K562 (cell line): Measurements from ENCODE around the gene DNAJC12.

Experiments
- BHLHE40 ChIP-seq: IDR thresholded peaks from 2 replicates; pipeline ENCODE4 v1.6.1; 2011; ENCODE audit warnings: low read length, improper control_type of control experiment
- CXXC5 ChIP-seq: fragments of 250-450 bp; sonication (Bioruptor Pico); IDR thresholded peaks from 2 replicates; pipeline ENCODE4 v1.8.0; 2022; ENCODE audit warnings: inconsistent platforms, mild to moderate bottlenecking, moderate library complexity
- FOXJ3 ChIP-seq: sonication (generic); formaldehyde crosslinking; IDR thresholded peaks from 2 replicates; pipeline ENCODE4 v1.4.0; 2020; ENCODE audit warnings: mild to moderate bottlenecking, missing genetic modification reagents
- YY1 ChIP-seq, 3 experiments: IDR thresholded peaks; 2 replicates each; pipeline ENCODE4 v1.6.1; 2011; ENCODE audit warnings: low read length in 2 of 3, mild to moderate bottlenecking in 2 of 3, moderate library complexity in 2 of 3, borderline replicate concordance in 1 of 3, control low read depth in 1 of 3, low read depth in 1 of 3; ENCODE audit not compliant: insufficient read depth in 3 of 3, insufficient replicate concordance in 2 of 3, control insufficient read depth in 1 of 3, insufficient read length in 1 of 3; ENCODE audit errors: extremely low read depth in 1 of 3
- ZNF583 ChIP-seq: fragments of 250-450 bp; sonication (Bioruptor Pico); IDR thresholded peaks from 2 replicates; pipeline ENCODE4 v1.4.0; 2020
- ZZZ3 ChIP-seq: fragments of 450-650 bp; IDR thresholded peaks from 2 replicates; pipeline ENCODE4 v1.6.1; 2016; ENCODE audit warnings: antibody characterized with exemption, mild to moderate bottlenecking, moderate library complexity
- TF ChIP-seq, protein P1 (sequence below), 2 experiments: fragments of 450-650 bp; formaldehyde crosslinking in 1 of 2; IDR thresholded peaks; 2 replicates each; pipeline versions ENCODE4 v1.4.0 to v1.6.1; 2014 to 2020; ENCODE audit warnings: mild to moderate bottlenecking in 2 of 2, borderline replicate concordance in 1 of 2, low read depth in 1 of 2

DNA sequence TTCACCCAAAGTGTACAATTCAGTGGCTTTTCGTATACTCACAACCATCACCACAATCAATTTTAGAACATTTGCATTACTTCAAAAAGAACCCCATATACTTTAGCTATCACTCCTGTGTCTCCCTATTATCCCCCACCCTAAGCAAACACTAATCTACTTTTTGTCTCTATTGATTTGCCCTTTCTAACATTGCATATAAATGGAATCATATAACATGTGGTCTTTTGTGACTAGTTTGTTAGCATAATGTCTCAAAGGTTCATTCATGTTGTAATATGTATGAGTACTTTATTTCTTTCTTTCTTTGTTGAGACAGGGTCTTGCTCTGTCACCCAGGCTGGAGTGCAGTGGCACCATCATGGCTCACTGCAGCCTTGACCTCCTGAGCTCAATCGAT is 21.0 kb upstream of the DNAJC12 start:
- no peak for TF ChIP-seq YY1 (IDR thresholded peaks at IDR 0.05; ENCODE audit: borderline replicate concordance in 1 of 3, control insufficient read depth in 1 of 3, extremely low read depth in 1 of 3, insufficient read depth in 3 of 3, insufficient read length in 1 of 3, insufficient replicate concordance in 2 of 3, low read depth in 1 of 3, low read length in 2 of 3)
- TF ChIP-seq ZZZ3: no peak
- no peak for TF ChIP-seq FOXJ3 (CRISPR knock-in tag)
- TF ChIP-seq BHLHE40: no peak
- TF ChIP-seq, protein P1, sequence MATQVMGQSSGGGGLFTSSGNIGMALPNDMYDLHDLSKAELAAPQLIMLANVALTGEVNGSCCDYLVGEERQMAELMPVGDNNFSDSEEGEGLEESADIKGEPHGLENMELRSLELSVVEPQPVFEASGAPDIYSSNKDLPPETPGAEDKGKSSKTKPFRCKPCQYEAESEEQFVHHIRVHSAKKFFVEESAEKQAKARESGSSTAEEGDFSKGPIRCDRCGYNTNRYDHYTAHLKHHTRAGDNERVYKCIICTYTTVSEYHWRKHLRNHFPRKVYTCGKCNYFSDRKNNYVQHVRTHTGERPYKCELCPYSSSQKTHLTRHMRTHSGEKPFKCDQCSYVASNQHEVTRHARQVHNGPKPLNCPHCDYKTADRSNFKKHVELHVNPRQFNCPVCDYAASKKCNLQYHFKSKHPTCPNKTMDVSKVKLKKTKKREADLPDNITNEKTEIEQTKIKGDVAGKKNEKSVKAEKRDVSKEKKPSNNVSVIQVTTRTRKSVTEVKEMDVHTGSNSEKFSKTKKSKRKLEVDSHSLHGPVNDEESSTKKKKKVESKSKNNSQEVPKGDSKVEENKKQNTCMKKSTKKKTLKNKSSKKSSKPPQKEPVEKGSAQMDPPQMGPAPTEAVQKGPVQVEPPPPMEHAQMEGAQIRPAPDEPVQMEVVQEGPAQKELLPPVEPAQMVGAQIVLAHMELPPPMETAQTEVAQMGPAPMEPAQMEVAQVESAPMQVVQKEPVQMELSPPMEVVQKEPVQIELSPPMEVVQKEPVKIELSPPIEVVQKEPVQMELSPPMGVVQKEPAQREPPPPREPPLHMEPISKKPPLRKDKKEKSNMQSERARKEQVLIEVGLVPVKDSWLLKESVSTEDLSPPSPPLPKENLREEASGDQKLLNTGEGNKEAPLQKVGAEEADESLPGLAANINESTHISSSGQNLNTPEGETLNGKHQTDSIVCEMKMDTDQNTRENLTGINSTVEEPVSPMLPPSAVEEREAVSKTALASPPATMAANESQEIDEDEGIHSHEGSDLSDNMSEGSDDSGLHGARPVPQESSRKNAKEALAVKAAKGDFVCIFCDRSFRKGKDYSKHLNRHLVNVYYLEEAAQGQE (IDR thresholded peaks at IDR 0.05; ENCODE audit: borderline replicate concordance): no peak
- TF ChIP-seq, protein P1 (CRISPR knock-in tag; IDR thresholded peaks at IDR 0.05; ENCODE audit: low read depth): no peak
- TF ChIP-seq ZNF583: no peak
- no peak for TF ChIP-seq CXXC5 (CRISPR knock-in tag)
